ENCODE results near the gene SLC18B1.
"Not testable (repeated sequence)": the region's sequence is repeated elsewhere in the genome, so short reads cannot be mapped to it uniquely, and the experiment has no call there.

Gene SLC18B1

DNA sequence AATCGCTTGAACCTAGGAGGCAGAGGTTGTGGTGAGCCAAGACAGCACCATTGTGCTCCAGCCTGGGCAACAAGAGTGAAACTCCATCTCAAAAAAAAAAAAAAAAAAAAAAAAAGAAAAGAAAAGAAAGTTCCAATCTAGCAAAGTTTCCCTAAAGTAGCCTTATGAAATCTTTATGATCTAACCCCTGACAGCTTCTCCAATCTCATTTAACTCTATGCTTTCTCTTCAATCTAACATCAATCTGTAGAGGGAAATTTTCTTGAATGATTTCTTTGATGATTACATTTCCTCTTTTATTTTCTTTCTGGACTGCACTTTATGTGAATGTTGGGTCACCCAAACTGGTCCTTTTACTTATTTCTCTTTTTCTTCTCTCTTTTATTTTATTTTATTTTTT is 2.2 kb upstream of the SLC18B1 start:
- DNase-seq (ENCODE audit: low read depth in 2 of 2) = no peak

DNA sequence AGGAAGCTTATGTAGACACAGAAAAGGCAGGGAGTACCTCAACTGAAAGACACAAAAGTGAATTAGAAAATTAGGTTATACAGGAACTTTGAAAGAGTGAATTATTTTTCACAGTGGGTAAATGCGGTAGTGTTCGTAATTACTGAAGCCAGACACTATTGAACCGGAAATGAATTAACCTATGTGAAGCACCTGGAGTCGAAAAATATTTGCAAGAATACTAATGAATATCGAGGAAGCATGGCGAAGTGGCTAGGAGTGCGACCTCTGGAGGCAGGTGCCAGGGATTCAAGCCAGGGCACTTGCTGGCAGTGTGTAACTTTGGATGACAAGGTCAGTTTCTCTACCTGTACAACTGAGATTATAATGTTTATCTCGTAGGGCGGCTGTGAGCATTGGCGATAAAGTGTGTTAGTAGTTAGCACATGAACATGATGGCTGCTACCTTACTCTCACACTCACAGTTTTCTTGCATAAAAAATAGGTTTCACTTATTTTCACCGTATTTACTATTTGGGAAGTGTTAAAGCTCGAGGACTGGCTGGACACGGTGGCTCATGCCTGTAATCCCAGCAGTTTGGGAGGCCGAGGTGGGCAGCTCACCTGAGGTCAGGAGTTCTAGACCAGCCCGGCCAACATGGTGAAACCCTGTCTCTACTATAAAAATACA is 567 bp upstream of the SLC18B1 start:
- peak; percentile 62 for DNase-seq (ENCODE audit: low read depth in 2 of 2)

DNA sequence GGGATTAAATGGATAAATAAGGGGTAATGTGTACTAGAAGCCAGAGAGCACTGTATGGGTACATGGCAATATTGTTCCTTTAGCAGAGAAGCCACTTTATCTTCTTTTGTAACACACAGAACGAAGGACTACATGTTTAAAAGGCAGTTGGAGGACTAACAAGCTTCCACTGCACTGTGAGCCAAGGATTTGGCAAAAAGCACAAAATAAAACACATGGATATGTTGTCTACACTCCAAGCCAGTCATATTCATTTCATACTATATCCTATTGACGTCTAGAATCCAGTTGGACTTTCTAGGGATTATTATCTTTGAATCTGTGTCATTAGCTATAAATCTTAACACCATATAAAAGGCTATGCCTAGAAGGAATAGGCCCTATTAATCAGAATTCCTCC is 3.0 kb downstream of the SLC18B1 start:
- no peak for DNase-seq (ENCODE audit: low read depth in 2 of 2)

DNA sequence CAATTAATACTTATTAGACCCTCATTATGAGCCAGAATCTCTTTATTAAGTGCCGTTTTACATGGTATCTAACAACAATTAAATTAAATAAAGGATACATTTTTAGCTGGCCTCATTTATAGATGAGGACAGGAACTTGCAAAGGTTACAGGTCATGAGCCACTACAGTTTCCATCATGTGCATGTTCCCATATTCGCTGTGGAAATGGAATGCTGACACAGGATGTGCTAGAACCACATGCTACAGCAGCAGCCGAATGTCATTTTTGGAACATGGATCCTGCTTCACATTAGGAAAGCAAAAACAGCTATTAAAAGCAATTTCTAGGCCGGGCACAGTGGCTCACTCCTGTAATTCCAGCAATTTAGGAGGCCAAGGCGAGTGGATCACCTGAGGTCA is 5.9 kb downstream of the SLC18B1 start:
- no peak for DNase-seq (ENCODE audit: low read depth in 2 of 2)

DNA sequence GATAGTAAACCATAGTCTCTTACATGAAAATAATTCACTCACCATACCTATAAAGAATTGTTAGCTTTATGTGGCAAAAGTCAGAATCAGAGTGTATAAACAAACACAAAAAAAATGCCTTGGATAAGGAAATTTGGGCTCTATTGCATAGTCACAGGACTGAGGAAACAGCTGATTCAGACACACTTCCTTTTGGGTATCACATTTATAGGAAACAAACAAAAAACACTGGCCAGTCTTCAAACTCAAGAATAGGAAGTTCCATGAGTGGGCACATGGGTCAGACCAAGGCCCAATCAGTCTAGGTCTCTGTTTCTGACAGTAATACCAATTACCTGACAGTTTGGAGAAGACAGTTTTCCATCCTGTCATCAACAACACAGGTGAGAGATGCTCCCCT is 8.0 kb downstream of the SLC18B1 start:
- DNase-seq (ENCODE audit: low read depth in 2 of 2) = no peak

DNA sequence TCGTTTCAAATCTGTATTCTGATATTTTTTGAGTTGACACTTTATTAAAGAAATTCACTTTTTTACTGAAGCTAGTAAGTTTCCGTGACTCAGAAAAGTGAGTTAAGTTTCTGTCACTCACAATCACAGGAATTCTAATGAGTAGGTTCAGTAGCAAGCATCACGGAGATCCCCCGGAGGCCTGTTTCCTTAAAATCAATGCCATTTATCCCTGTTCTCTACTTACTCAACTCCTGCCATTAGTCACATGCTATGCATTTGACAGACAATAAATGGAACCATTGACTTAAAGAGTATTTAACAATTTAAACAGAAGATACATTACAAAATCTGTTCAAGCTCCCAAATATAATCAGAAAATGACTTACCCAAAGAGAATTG is 9.1 kb downstream of the SLC18B1 start:
- DNase-seq (ENCODE audit: low read depth in 2 of 2) = no peak

DNA sequence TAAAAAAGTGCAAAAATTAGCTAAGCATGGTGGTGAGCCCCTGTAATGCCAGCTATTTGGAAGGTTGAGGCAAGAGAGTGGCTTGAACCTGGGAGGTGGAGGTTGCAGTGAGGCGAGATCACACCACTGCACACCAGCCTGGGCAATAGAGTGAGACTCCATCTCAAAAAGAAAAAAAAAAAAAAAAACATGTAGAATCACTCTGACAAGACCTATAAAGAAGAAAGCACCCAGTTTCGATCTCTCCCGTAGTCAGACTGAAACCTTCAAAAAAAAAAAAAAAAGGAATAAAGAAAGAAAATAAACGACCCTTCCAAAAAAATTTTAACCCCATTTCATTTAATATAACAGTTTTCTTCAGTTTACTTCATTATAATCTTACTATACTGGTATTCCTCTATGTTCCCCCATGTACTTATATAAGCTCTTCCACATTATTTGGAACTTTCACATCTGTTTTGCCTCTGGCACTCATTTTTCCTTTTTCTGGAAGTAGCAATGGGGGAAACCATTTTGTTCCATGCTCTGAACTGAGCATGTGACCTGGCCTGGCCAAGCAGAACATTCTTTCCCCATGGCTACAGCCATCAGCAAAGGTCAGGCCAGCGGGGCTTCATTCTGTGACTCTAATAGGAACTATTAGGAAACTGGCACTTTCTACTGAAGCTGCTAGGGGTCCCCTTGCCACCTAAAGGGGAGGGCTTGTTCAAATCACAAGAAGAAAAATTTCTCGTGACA is 9.6 kb downstream of the SLC18B1 start:
- DNase-seq (ENCODE audit: low read depth in 2 of 2) = no peak

DNA sequence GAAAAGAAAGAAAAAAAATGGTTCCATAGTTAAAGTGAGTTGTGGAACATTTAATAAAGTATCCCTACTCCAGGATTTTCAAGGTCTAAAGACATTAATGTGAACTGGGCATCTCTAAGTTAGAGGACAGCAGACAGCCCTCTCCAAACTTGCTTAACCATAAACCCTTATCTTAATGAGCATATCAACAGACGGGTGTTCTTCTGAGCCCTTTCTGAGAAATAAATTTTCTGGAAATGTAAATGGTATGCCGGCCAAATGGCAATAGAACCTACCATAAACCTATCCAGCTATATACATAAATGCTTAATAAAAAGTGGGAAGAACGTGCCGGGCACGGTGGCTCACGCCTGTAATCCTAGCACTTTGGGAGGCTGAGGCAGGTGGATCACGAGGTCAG is 12.5 kb downstream of the SLC18B1 start:
- no peak for DNase-seq (ENCODE audit: low read depth in 2 of 2)

DNA sequence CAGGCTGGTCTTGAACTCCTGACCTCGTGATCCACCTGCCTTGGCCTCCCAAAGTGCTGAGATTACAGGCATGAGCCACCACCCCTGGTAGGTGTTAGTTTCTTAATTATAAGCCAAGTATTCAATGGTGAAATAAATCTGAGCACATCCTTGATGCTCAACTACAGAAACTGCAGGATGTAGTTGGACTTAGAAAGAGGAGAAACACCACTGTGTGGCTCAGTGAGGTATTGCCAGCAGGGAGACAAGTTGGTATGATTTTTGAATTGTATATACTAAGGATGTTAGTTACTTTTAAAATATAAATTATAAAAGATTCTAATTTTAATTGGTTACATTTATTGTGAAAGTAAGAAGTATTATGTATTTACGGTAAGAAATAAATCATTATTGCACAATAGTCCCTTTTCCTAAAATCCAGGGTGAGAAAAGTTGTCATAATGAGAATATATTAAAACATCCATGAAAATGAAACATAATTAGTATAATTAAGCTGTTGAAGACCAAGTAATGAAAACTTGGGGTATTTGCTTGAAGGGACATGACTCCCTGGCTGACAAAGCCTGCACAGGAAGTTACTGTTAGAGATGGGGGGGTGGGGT is 17.6 kb downstream of the SLC18B1 start:
- no peak for DNase-seq (ENCODE audit: low read depth in 2 of 2)

DNA sequence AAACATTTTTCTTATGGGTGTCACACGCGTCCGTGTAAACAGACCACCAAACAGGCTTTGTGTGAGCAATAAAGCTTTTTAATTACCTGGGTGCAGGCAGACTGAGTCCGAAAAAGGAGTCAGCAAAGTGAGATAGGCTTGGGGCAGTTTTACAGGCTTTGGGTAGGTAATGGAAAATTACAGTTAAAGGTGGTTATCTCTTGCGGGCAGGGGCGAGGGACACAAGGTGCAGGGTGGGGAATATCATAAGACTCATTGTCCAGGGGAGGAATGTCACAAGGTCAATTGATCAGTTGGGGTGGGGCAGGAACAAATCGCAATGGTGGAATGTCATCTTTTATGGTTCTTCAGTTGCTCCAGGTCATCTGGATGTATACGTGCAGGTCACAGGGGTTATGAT is 20.6 kb downstream of the SLC18B1 start:
- not testable (repeated sequence) for DNase-seq (ENCODE audit: low read depth in 2 of 2)

DNA sequence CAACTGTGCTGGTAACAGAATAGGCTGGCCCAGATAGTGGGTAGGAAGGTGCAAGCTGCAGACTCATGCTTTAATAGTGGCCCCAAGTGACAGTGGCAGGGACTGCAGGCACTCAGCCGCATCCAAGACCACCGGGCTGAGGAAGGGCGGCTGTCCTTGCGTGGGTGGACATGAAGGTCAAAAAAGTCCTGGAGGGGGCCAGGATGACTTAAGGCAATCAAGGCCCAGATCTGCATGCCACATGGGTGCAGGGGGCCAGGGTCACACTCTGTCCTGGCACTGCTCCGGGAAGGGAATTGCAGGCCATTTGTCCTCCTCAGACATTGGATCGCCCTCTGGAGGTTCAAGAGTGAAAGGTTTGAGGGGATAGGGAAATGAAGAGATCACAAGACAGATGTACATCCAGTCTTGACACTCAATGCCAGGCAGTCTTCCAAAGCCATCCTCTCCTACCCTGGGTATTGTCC is 30.4 kb downstream of the SLC18B1 start:
- DNase-seq (ENCODE audit: low read depth in 2 of 2) = no peak

DNA sequence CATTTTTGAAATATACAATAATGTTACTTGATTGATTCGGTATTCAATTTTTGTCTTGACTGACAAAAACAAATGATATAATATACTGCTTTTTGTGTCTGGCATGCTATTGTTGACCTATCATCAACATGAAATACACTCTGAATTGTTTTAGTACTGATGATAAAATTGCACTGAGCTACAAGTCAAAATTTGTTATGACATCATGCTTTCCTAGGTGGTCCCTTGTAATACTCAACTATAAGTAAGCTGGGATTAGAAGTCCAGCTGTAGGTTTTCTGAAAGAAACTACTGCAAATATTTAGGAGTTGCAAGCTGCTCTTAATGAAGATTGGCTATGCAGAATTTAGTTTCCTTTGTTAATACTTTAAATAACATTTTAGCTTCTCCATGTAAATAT is 32.9 kb downstream of the SLC18B1 start:
- no peak for DNase-seq (ENCODE audit: low read depth in 2 of 2)

DNA sequence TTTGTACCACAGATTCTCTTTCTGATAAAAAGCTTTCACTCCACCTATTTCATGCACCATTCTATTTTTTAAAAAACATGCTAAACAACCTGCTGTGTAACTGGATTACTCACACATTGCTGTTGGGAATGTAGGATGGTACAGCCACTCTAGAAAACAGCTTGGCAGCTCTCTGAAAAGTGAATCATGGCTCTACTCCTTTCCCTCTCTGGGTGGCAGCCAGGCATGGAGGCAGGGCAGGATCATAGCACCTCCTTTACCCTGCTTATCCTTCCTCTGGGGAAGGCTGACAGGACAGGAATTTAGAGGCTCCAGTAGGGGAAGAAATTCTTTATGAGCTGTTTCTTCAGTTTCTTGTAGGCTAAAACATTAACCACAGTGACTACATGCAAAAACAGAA is 34.1 kb downstream of the SLC18B1 start:
- DNase-seq (ENCODE audit: low read depth in 2 of 2) = no peak

DNA sequence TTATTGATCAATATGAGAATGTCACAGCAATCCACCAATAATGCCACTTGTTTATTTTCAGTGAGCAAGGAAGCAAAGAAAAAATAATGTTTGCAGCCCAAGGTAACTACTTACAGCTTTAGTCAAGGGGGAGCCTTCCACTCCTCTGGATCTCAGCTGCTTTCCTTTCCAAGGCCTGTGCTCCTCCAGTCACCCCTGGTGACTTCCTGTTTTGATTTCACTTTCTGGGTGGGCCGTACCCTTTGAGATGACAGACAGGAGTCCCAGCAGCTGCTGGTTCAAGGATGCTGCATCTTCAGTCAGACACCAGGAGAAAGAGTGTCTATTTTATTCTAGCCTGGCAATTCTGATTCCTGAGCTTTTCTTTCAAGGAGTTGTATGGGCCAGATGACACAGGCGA is 35.2 kb downstream of the SLC18B1 start:
- DNase-seq (ENCODE audit: low read depth in 2 of 2) = peak; percentile 1 to 8

DNA sequence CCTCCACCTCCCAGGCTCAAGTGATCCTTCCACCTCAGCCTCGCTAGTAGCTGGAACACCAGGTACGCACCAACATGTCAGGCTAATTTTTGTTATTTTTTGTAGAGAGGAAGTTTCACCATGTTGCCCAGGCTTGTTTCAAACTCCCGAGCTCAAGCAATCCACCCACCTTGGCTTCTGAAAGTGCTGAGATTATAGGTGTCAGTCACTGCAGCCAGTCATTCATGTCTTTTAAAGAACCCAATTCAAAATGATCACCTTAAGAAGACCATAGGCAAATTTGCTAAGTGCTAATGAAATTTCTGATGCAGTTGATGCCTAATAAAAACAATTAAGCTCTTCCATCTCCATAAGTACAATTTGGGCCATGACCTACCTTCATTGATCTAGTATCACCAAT is 38.2 kb downstream of the SLC18B1 start:
- DNase-seq (ENCODE audit: low read depth in 2 of 2) = no peak

DNA sequence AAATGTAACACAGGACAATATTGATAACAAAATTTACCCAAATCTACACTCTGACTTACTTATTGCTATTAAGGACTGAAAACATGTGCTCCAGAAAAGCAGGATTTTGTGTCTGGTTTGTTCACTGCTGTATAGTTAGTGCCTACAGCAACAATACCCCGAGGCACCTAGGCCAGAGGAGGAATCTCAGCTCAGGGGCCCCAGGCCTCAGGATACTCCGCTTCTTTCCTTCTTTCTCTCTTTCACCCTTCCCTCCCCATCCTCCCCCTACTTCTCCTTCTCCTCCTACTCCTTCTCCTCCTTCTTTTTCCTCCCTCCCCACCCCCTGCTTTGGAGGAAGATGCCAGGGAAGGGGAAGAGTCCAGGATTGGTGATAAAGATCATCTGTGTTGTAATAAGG is 39.7 kb downstream of the SLC18B1 start:
- DNase-seq (ENCODE audit: low read depth in 2 of 2) = no peak

DNA sequence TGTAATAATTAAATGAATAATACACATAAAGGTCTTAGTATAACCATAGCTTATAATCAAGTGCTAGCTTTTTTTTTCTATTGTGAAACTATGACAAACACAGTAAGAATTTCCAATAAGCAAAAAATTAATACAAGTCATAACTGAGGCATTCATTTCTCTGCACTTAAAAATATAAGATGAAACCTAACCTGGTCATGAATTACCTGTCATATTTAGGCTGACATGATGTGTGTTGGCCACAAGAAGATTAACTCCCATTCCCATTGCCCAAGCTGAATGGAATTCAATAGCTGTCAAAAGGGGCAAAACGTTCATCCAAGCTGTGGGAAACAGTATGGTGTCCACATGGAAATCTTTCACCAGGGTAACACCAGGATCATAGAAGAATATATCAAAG is 46.2 kb downstream of the SLC18B1 start:
- DNase-seq (ENCODE audit: low read depth in 2 of 2) = no peak

DNA sequence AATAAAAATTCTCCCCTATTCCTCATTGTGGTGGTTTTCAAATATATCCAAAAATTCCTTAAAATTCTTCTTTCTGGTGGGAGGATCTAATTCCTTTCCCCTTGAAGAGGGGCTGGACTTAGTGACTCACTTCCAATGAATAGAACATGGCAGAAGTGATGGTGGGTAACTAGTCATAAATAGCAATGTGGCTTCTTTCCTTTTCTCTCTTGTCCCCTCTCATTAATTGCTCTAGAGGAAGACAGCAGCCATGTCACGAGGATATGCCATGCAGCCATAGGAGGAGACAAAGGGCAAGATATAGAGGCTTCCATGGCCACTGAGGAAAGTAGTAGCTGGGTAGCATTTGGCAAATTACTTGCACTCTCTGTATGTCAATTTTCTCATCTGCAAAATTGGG is 46.6 kb downstream of the SLC18B1 start:
- no peak for DNase-seq (ENCODE audit: low read depth in 2 of 2)

DNA sequence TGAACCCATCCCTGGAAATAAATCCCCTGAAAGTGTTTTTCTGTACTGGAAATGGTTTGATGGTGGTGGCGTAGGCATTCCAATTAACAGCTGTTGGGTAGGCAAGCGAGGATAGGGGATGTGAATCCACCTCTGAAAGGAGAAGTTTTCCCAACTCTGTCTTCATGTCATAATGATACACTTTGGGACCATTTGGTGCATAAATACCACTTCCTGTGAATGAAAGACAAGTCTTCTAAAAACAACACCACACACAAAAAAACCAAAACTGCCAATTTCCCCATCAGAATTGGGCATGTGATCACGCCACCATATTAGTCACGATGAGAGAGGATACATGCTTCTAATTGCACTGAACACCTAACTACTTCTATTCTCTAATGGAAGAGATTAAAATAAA is 47.1 kb downstream of the SLC18B1 start:
- DNase-seq (ENCODE audit: low read depth in 2 of 2) = no peak

DNA sequence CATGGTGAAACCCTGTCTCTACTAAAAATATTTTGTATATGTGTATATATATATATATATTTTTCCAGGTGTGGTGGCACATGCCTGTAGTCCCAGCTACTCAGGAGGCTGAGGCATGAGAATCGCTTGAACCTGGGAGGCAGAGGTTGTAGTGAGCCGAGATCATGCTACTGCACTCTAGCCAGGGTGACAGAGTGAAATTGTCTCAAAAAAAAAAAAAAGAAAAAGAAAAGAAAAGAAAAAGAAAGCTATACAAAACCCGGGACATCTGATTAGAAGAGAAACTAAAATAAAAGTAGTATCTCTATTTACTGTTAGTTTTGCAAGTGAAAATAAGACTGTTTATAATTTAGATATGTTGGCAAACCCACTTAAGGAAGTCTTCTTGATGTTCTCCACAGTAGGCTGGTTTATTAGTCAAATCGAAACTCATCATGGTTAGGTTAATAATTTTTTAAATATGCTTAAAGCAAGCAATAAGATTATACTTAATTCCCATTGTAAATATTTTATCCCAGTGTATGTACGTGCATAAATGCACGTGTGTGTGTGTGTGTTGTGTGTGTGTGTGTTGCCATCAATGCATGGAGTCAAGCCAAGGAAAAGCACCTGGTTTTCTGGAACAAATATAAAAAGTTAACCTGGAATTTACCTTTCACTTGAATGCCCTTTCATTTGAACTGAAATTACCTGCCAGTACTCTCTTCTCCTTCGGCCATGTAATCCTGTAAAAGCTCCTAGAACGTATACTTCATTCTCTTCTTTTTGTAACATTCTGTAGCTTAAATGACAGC is 47.8 kb downstream of the SLC18B1 start:
- no peak for DNase-seq (ENCODE audit: low read depth in 2 of 2)

DNA sequence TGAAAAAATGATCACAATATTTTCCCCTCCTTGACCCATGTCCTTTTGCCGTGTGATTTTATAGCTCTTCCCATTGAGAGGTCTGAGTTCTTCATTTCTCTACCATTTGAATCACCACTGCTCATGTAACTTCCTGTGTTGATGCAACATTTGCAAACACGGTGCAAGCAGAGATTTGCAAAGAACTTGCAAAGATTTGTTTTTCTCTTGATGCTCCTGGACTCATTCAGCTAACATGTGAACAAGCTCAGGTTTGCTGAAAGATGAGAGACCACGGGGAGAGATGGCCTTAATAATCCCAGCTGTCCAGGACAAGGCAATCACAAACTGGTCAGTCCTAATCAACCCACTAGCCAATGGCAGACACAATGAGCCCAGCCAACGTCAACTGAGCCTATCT is 49.3 kb downstream of the SLC18B1 start:
- no peak for DNase-seq (ENCODE audit: low read depth in 2 of 2)

DNA sequence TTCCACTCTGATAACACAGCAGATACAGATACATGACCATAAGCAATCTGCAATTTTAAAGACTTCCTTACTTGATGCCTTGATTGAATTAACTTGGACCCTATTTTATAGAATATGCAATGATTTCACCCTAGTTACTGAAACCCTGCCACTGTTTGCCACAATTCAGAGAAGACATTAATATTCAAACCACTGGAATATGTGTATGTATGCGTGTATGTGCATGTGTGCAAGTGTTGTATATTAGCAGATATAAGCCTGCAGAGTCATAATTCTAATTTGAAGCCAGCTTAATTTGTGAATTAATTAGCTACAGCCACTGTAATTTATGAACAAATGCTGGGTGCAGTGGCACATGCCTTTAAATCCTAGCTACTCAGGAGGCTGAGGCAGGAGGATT is 50.0 kb downstream of the SLC18B1 start:
- DNase-seq (ENCODE audit: low read depth in 2 of 2) = no peak

Data from stimulated activated CD4-positive, alpha-beta T cell treated with anti-CD3 and anti-CD28 coated beads, Interleukin-1b, Interleukin-23, amount 100 ng/mL, for 4 hours (primary cell).